Astrocyte (in vitro differentiated cells and primary cell): Measurements from ENCODE around the gene HLA-G. TPM values are rescaled to one million over a fixed set of nuclear protein-coding genes. Genes with fewer than 3 reads are reported as not detected.
A peak's percentile ranks its signal among the peaks of the same experiment; 100 is the strongest.

Source experiments
- DNase-seq: peaks from one replicate; pipeline ENCODE4 v3.0.0-alpha.2; 2010; ENCODE audit warnings: low read depth
- FAIRE-seq: peaks from 2 replicates; lab custom pipeline; 2011; peaks lifted over from hg19 to GRCh38; lab: Jason Lieb, UNC
- H2AFZ ChIP-seq: 2 replicates; pipeline ENCODE4 v1.6.0; 2012; ENCODE audit warnings: low read depth, low read length, inconsistent platforms
- H3K27ac ChIP-seq: 2 replicates; pipeline ENCODE4 v1.5.1; 2011; ENCODE audit warnings: low read depth, low read length, inconsistent platforms
- H3K27me3 ChIP-seq: 2 replicates; pipeline ENCODE4 v1.6.0; 2011; ENCODE audit warnings: low read length, inconsistent platforms; ENCODE audit not compliant: insufficient read depth
- H3K36me3 ChIP-seq: 2 replicates; pipeline ENCODE4 v1.5.1; 2011; ENCODE audit warnings: low read length, inconsistent platforms; ENCODE audit not compliant: insufficient read depth
- H3K4me1 ChIP-seq: 2 replicates; pipeline ENCODE4 v1.5.1; 2011; ENCODE audit warnings: low read length, inconsistent platforms; ENCODE audit not compliant: insufficient read depth
- H3K4me2 ChIP-seq: 2 replicates; pipeline ENCODE4 v1.6.0; 2012; ENCODE audit warnings: low read length, inconsistent platforms
- H3K4me3 ChIP-seq: 2 replicates; pipeline ENCODE4 v1.5.1; 2011; ENCODE audit warnings: low read depth, mild to moderate bottlenecking, low read length, inconsistent platforms; ENCODE audit not compliant: insufficient read depth
- H3K79me2 ChIP-seq: 2 replicates; pipeline ENCODE4 v1.6.0; 2012; ENCODE audit warnings: mild to moderate bottlenecking, low read length, inconsistent platforms; ENCODE audit not compliant: insufficient read depth
- H3K9ac ChIP-seq: 2 replicates; pipeline ENCODE4 v1.6.0; 2012; ENCODE audit warnings: mild to moderate bottlenecking, low read length, inconsistent platforms
- H3K9me3 ChIP-seq: 2 replicates; pipeline ENCODE4 v1.5.1; 2012; ENCODE audit warnings: low read depth, mild to moderate bottlenecking, low read length, inconsistent platforms; ENCODE audit not compliant: insufficient read depth
- H4K20me1 ChIP-seq: 2 replicates; pipeline ENCODE4 v1.6.0; 2012; ENCODE audit warnings: low read length, inconsistent platforms; ENCODE audit not compliant: insufficient read depth
- H3K27ac Mint-ChIP-seq: one replicate; pipeline ENCODE4 v1.8.0; 2021; ENCODE audit warnings: mild to moderate bottlenecking, mixed read lengths; ENCODE audit not compliant: unreplicated experiment
- H3K27me3 Mint-ChIP-seq: one replicate; pipeline ENCODE4 v1.8.0; 2021; ENCODE audit warnings: low read depth, mixed read lengths; ENCODE audit not compliant: unreplicated experiment
- H3K36me3 Mint-ChIP-seq: one replicate; pipeline ENCODE4 v1.8.0; 2021; ENCODE audit warnings: low read depth, mixed read lengths; ENCODE audit not compliant: unreplicated experiment
- H3K4me1 Mint-ChIP-seq: one replicate; pipeline ENCODE4 v1.8.0; 2021; ENCODE audit warnings: low read depth, mixed read lengths; ENCODE audit not compliant: unreplicated experiment
- H3K4me3 Mint-ChIP-seq: one replicate; pipeline ENCODE4 v1.8.0; 2021; ENCODE audit warnings: mild to moderate bottlenecking, moderate library complexity, mixed read lengths; ENCODE audit not compliant: unreplicated experiment
- H3K9me3 Mint-ChIP-seq: one replicate; pipeline ENCODE4 v1.8.0; 2021; ENCODE audit warnings: mild to moderate bottlenecking, mixed read lengths; ENCODE audit not compliant: unreplicated experiment
- CTCF ChIP-seq: IDR thresholded peaks from 2 replicates; pipeline ENCODE4 v1.5.1; 2011; ENCODE audit warnings: low read depth, mild to moderate bottlenecking, inconsistent platforms, low read length, moderate library complexity; ENCODE audit not compliant: insufficient read depth
- EZH2 ChIP-seq: IDR thresholded peaks from 2 replicates; pipeline ENCODE4 v1.6.1; 2012; ENCODE audit warnings: mild to moderate bottlenecking, low read length, inconsistent platforms; ENCODE audit not compliant: insufficient read depth
- total RNA-seq: library from RNA; stranded (reverse); gene quantifications from 2 replicates; pipeline ENCODE4 v1.2.1, GENCODE V29; 2021

The HLA-G gene
- total RNA-seq, 1 donor from 2014 or later = 0.79 TPM

DNA sequence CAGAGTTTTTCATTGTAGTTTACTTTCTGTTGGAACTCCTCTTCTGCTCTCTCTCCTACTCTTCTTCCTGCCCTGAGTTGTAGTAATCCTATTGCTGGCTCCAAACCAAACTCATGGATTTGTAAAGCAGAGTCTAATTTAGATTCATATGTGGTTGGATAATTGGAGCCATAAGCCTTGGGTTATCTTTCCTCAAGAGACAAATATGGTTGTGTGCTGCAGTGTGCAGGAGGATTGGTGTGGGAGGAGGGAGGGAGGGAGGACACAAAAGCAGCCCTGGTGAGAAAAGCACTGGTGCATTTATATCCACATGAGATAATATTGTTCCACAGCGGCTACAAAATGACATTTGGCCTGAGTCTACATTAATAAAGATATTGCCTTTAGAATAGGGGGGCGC is 4.2 kb downstream of the HLA-G start:
- H3K79me2 ChIP-seq = no peaks in the 10 kb centered on the region
- H3K27ac ChIP-seq = no peak overlapping the region
- no peaks in the 10 kb centered on the region for H4K20me1 ChIP-seq
- H3K36me3 ChIP-seq = no peaks in the 10 kb centered on the region
- H3K9ac ChIP-seq = no peak overlapping the region
- H3K27me3 Mint-ChIP-seq = peaks cover 83% of the 10 kb centered on the region
- H3K27ac Mint-ChIP-seq = no peak overlapping the region
- no peak overlapping the region for H3K4me3 Mint-ChIP-seq
- peaks cover 16% of the 10 kb centered on the region for H3K9me3 Mint-ChIP-seq
- peaks cover 23% of the 10 kb centered on the region for H3K27me3 ChIP-seq
- H3K9me3 ChIP-seq = no peaks in the 10 kb centered on the region
- H3K4me3 ChIP-seq = no peak overlapping the region
- TF ChIP-seq EZH2 = no peak
- TF ChIP-seq CTCF = no peak
- DNase-seq (no peak), FAIRE-seq (no peak)
- H3K4me2 ChIP-seq = no peak overlapping the region
- H3K36me3 Mint-ChIP-seq = no peaks in the 10 kb centered on the region
- no peaks in the 10 kb centered on the region for H3K4me1 Mint-ChIP-seq
- no peak overlapping the region for H2AFZ ChIP-seq
- H3K4me1 ChIP-seq = no peaks in the 10 kb centered on the region

- H3K36me3 ChIP-seq = no peaks in the 10 kb centered on the region
- no peak overlapping the region for H3K27ac ChIP-seq
- peak; percentile 56 for TF ChIP-seq CTCF
- TF ChIP-seq EZH2 = no peak
- H3K9me3 ChIP-seq = no peaks in the 10 kb centered on the region
- H3K4me2 ChIP-seq = no peak overlapping the region
- DNase-seq (no peak), FAIRE-seq (no peak)
- no peaks in the 10 kb centered on the region for H3K36me3 Mint-ChIP-seq
- H3K27ac Mint-ChIP-seq = no peak overlapping the region
- no peaks in the 10 kb centered on the region for H4K20me1 ChIP-seq
- H3K79me2 ChIP-seq = no peaks in the 10 kb centered on the region
- H2AFZ ChIP-seq = no peak overlapping the region
- H3K4me3 ChIP-seq = no peak overlapping the region
- no peak overlapping the region for H3K4me3 Mint-ChIP-seq
- H3K4me1 Mint-ChIP-seq = no peaks in the 10 kb centered on the region
- H3K27me3 Mint-ChIP-seq = peaks cover 80% of the 10 kb centered on the region
- H3K9ac ChIP-seq = no peak overlapping the region
- H3K4me1 ChIP-seq = no peaks in the 10 kb centered on the region
- H3K27me3 ChIP-seq = peaks cover 9% of the 10 kb centered on the region
- peaks cover 5% of the 10 kb centered on the region for H3K9me3 Mint-ChIP-seq
Observed at GRCh38 chr6:29834564-29835436, 7.2 kb downstream of the HLA-G start.

DNA sequence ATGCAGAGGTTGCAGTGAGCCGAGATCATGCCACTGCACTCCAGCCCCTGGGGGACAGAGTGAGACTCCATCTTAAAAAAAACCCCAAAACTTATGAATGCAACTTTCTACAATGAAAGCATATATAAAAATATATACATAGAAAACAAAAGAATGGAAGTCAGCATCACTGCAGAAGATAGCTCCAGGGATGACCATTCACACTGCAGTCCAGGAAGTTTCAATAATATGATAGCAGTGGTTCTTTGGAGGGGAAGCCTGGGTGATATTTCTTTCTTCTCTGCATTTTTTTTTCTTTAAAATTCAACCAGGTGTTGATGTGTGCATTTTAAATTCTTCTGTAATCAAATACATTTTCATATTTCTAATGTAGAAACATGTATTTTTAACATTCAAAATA is 12.3 kb downstream of the HLA-G start:
- no peak for FAIRE-seq
- H3K27me3 Mint-ChIP-seq = peaks cover 35% of the 10 kb centered on the region

More for the DNA sequence above, 12.3 kb downstream of the HLA-G start:
- no peaks in the 10 kb centered on the region for H3K4me1 ChIP-seq
- H2AFZ ChIP-seq = no peak overlapping the region
- TF ChIP-seq CTCF (no peak), EZH2 (no peak)
- H3K4me3 ChIP-seq = no peak overlapping the region
- H3K4me1 Mint-ChIP-seq = no peaks in the 10 kb centered on the region
- H3K27ac Mint-ChIP-seq = no peak overlapping the region
- peaks cover 3% of the 10 kb centered on the region for H3K27me3 ChIP-seq
- no peaks in the 10 kb centered on the region for H3K79me2 ChIP-seq
- H3K4me2 ChIP-seq = no peak overlapping the region
- H3K27ac ChIP-seq = no peak overlapping the region
- H3K9ac ChIP-seq = no peak overlapping the region
- DNase-seq = no peak
- H3K9me3 ChIP-seq = no peaks in the 10 kb centered on the region
- H3K36me3 ChIP-seq = no peaks in the 10 kb centered on the region
- no peak overlapping the region for H3K4me3 Mint-ChIP-seq
- H3K36me3 Mint-ChIP-seq = no peaks in the 10 kb centered on the region
- no peaks in the 10 kb centered on the region for H3K9me3 Mint-ChIP-seq
- no peaks in the 10 kb centered on the region for H4K20me1 ChIP-seq
